Measurements from ENCODE around the gene CCNB2.

- TF ChIP-seq TCF7L2 (IDR thresholded peaks at IDR 0.05; ENCODE audit: borderline replicate concordance, low read depth, low read length) (no peak), ZNF366 (tag by site-specific recombination; conservative IDR thresholded peaks at IDR 0.05) (no peak)
- TF ChIP-seq, protein P1, sequence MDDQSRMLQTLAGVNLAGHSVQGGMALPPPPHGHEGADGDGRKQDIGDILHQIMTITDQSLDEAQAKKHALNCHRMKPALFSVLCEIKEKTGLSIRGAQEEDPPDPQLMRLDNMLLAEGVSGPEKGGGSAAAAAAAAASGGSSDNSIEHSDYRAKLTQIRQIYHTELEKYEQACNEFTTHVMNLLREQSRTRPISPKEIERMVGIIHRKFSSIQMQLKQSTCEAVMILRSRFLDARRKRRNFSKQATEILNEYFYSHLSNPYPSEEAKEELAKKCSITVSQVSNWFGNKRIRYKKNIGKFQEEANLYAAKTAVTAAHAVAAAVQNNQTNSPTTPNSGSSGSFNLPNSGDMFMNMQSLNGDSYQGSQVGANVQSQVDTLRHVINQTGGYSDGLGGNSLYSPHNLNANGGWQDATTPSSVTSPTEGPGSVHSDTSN (CRISPR knock-in tag; IDR thresholded peaks at IDR 0.05) = no peak
Observed at GRCh38 chr15:59153466-59153865, 48.5 kb downstream of the CCNB2 start.
